ENCODE results near the gene ANO10.

The ANO10 gene

GRCh38 chr3:43609406-43609805, 12.4 kb downstream of the ANO10 start:
- TF ChIP-seq ZNF747 (tag by site-specific recombination; IDR thresholded peaks at IDR 0.05) = no peak
- no peak for TF ChIP-seq ATF2 (tag by site-specific recombination; IDR thresholded peaks at IDR 0.05; ENCODE audit: low read depth)
- no peak for TF ChIP-seq ZNF423 (tag by site-specific recombination; IDR thresholded peaks at IDR 0.05)
- TF ChIP-seq TCF7L2 (IDR thresholded peaks at IDR 0.05; ENCODE audit: borderline replicate concordance, low read depth, low read length) = no peak
- TF ChIP-seq ZNF2 (tag by site-specific recombination; IDR thresholded peaks at IDR 0.05) = no peak
- no peak for TF ChIP-seq ZNF610 (tag by site-specific recombination; IDR thresholded peaks at IDR 0.05; ENCODE audit: borderline replicate concordance)
- no peak for TF ChIP-seq HIC1 (tag by site-specific recombination; IDR thresholded peaks at IDR 0.05)
- no peak for TF ChIP-seq ZNF544 (tag by site-specific recombination; IDR thresholded peaks at IDR 0.05)
- TF ChIP-seq ZNF18 (tag by site-specific recombination; IDR thresholded peaks at IDR 0.05) = no peak
- no peak for TF ChIP-seq ZNF600 (tag by site-specific recombination; IDR thresholded peaks at IDR 0.05)
- no peak for TF ChIP-seq TSHZ1 (tag by site-specific recombination; IDR thresholded peaks at IDR 0.05; ENCODE audit: borderline replicate concordance)
- TF ChIP-seq ZSCAN18 (tag by site-specific recombination; IDR thresholded peaks at IDR 0.05) = no peak
- no peak for TF ChIP-seq ZNF10 (tag by site-specific recombination; IDR thresholded peaks at IDR 0.05)
- TF ChIP-seq ZNF585B (tag by site-specific recombination; IDR thresholded peaks at IDR 0.05) = no peak
- H3K9me3 ChIP-seq (ENCODE audit: control insufficient read depth, insufficient read depth, low read depth, low read length) = no peaks in the 10 kb centered on the region
- peaks cover 0 to 5% of the 10 kb centered on the region in 2 experiments; a peak in 1 of 3 replicates for H3K36me3 ChIP-seq (ENCODE audit: control insufficient read depth in 2 of 2, insufficient read depth in 1 of 2, low read length in 2 of 2)
- ChIA-PET CTCF (interaction anchor here (0.6 kb wide), 1 partner anchor 14 kb away, joined by 3 read pairs; no protein-coding TSS in a partner anchor), POLR2A (interaction anchor here (1.5 kb wide), 1 partner anchor 13 kb away, joined by 5 read pairs; the partner anchor contains the start of gene ANO10)
- no peak overlapping the region for H3K4me3 ChIP-seq (ENCODE audit: low read depth, low read length)
- H3K4me1 ChIP-seq (ENCODE audit: control insufficient read depth, insufficient read depth, low read length) = no peaks in the 10 kb centered on the region
- no peak overlapping the region for H3K27ac ChIP-seq (ENCODE audit: extremely low read depth, low read depth, low read length)

GRCh38 chr3:43608751-43609150, 13.1 kb downstream of the ANO10 start:
- peaks cover 0 to 6% of the 10 kb centered on the region in 2 experiments; a peak in 1 of 3 replicates for H3K36me3 ChIP-seq (ENCODE audit: control insufficient read depth in 2 of 2, insufficient read depth in 1 of 2, low read length in 2 of 2)
- no peaks in the 10 kb centered on the region for H3K4me1 ChIP-seq (ENCODE audit: control insufficient read depth, insufficient read depth, low read length)
- H3K27ac ChIP-seq (ENCODE audit: extremely low read depth, low read depth, low read length) = no peak overlapping the region
- ChIA-PET POLR2A (interaction anchor here (1.5 kb wide), 1 partner anchor 13 kb away, joined by 5 read pairs; the partner anchor contains the start of gene ANO10), CTCF (interaction anchor here (0.5 kb wide), 1 partner anchor 1963 kb away, joined by 3 read pairs; no protein-coding TSS in a partner anchor)
- no peak overlapping the region for H3K4me3 ChIP-seq (ENCODE audit: low read depth, low read length)
- no peaks in the 10 kb centered on the region for H3K9me3 ChIP-seq (ENCODE audit: control insufficient read depth, insufficient read depth, low read depth, low read length)
- TF ChIP-seq ZBTB44 (tag by site-specific recombination; IDR thresholded peaks at IDR 0.05) (no peak), ZNF629 (tag by site-specific recombination; IDR thresholded peaks at IDR 0.05) (no peak), ZNF639 (tag by site-specific recombination; IDR thresholded peaks at IDR 0.05) (no peak), RBAK (tag by site-specific recombination; IDR thresholded peaks at IDR 0.05) (no peak), ZFP41 (tag by site-specific recombination; IDR thresholded peaks at IDR 0.05; ENCODE audit: borderline replicate concordance) (no peak)
